GM13977 (cell line): Measurements from ENCODE around the gene IGFBP2.

Experiments used
- DNase-seq: peaks from one replicate; pipeline ENCODE4 v3.0.0; 2012; ENCODE audit warnings: low spot score
- CTCF ChIP-seq: IDR thresholded peaks from 2 replicates; pipeline ENCODE4 v1.5.1; 2012; ENCODE audit warnings: mild to moderate bottlenecking, control low read depth; ENCODE audit not compliant: insufficient read depth; ENCODE audit errors: extremely low read depth, missing control alignments
- in situ Hi-C: fragments of 300-500 bp; cut with MboI; formaldehyde crosslinking; loops from one replicate; pipeline ENCODE4 v1.12.0; 2022; ENCODE audit warnings: low sequenced_read_pairs, low pct_unique_long_range_greater_than_20kb, mixed read lengths, inconsistent platforms; ENCODE audit not compliant: unreplicated experiment

Gene IGFBP2

GRCh38 chr2:216678813-216679657 lies 45.8 kb downstream of the IGFBP2 start:
- no peak for DNase-seq
- in situ Hi-C loops = loop anchor here (25.0 kb wide), 1 partner anchor 1033 kb away; no protein-coding TSS in a partner anchor
- TF ChIP-seq CTCF = no peak

GRCh38 chr2:216679658-216680024 lies 46.4 kb downstream of the IGFBP2 start:
- in situ Hi-C loops = loop anchor here (25.0 kb wide), 1 partner anchor 1033 kb away; no protein-coding TSS in a partner anchor
- no peak for DNase-seq
- no peak for TF ChIP-seq CTCF

GRCh38 chr2:216680951-216681629 lies 47.9 kb downstream of the IGFBP2 start:
- no peak for DNase-seq
- TF ChIP-seq CTCF = no peak
- in situ Hi-C loops = loop anchor here (25.0 kb wide), 1 partner anchor 1031 kb away; no protein-coding TSS in a partner anchor

GRCh38 chr2:216681683-216682082 lies 48.5 kb downstream of the IGFBP2 start:
- no peak for DNase-seq
- in situ Hi-C loops = loop anchor here (25.0 kb wide), 1 partner anchor 1031 kb away; no protein-coding TSS in a partner anchor

GRCh38 chr2:216683846-216684245 lies 50.6 kb downstream of the IGFBP2 start:
- DNase-seq = no peak
- no peak for TF ChIP-seq CTCF
- in situ Hi-C loops = loop anchor here (25.0 kb wide), 1 partner anchor 1028 kb away; no protein-coding TSS in a partner anchor

More at GRCh38 chr2:216681683-216682082, 48.5 kb downstream of the IGFBP2 start:
- no peak for TF ChIP-seq CTCF

GRCh38 chr2:216685327-216685875 lies 52.2 kb downstream of the IGFBP2 start:
- TF ChIP-seq CTCF = no peak
- DNase-seq = no peak
- in situ Hi-C loops = loop anchor here (25.0 kb wide), 1 partner anchor 1027 kb away; no protein-coding TSS in a partner anchor
